SJCRH30 (cell line): ENCODE results near the gene TM2D3. TPM values are rescaled to one million over a fixed set of nuclear protein-coding genes. Genes with fewer than 3 reads are reported as not detected.
"Not testable (repeated sequence)": the region's sequence is repeated elsewhere in the genome, so short reads cannot be mapped to it uniquely, and the experiment has no call there.

Experiments used
- DNase-seq, 2 experiments: peaks; one replicate each; pipeline ENCODE4 v3.0.0-alpha.2; 2015 to 2020
- H3K27ac ChIP-seq: fragments of 250-450 bp; sonication (Bioruptor Pico); 2 replicates; pipeline ENCODE4 v1.5.1; 2020; ENCODE audit warnings: mild to moderate bottlenecking, moderate library complexity
- H3K27me3 ChIP-seq: fragments of 250-450 bp; sonication (Bioruptor Pico); 2 replicates; pipeline ENCODE4 v1.5.1; 2020; ENCODE audit warnings: mild to moderate bottlenecking, moderate library complexity
- H3K36me3 ChIP-seq: fragments of 250-450 bp; sonication (Bioruptor Pico); 2 replicates; pipeline ENCODE4 v1.5.1; 2020; ENCODE audit warnings: mild to moderate bottlenecking, moderate library complexity
- H3K4me1 ChIP-seq: fragments of 250-450 bp; sonication (Bioruptor Pico); 2 replicates; pipeline ENCODE4 v1.5.1; 2020; ENCODE audit warnings: mild to moderate bottlenecking, moderate library complexity
- H3K4me3 ChIP-seq: fragments of 250-450 bp; sonication (Bioruptor Pico); 2 replicates; pipeline ENCODE4 v1.5.1; 2020; ENCODE audit warnings: mild to moderate bottlenecking, moderate library complexity
- H3K9me3 ChIP-seq: fragments of 250-450 bp; sonication (Bioruptor Pico); replicated peaks from 2 replicates; pipeline ENCODE4 v1.5.1; 2020; ENCODE audit warnings: mild to moderate bottlenecking, moderate library complexity
- total RNA-seq: library from RNA; depleted of rRNA; stranded (reverse); fragments of >200 nt; shearing (Covaris generic); gene quantifications from 2 replicates; pipeline ENCODE4 v1.2.3, GENCODE V29; 2014

TM2D3 gene
- total RNA-seq, 1 experiment from 2014 or later: 57.0 TPM

DNA sequence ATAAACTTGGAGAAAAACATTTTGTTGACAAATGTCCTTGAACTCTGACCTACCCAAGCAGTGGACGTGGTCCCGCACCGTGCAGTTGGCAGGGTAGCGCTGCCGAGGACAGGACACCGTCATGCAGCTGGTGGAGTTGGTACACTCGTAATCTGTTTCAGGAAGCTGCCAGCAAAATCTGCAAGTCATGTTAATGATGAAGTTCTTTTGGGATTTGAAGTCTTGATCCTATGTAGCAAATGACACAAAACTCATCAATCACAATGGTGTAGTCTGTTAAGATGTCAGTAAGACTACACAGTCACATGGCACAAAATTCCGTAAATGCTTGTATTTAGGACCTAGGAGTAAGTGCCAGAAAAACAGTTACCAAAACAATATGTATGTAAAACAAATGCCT lies 5.5 kb downstream of the TM2D3 start:
- DNase-seq: no peak
- peaks cover 42% of the 10 kb centered on the region for H3K36me3 ChIP-seq
- H3K27ac ChIP-seq: no peak overlapping the region
- H3K27me3 ChIP-seq: no peaks in the 10 kb centered on the region
- H3K9me3 ChIP-seq: no peaks in the 10 kb centered on the region
- no peak overlapping the region for H3K4me3 ChIP-seq
- peaks cover 12% of the 10 kb centered on the region for H3K4me1 ChIP-seq

- Histone ChIP-seq H3K9me3 (no peaks in the 10 kb centered on the region), H3K27me3 (no peaks in the 10 kb centered on the region), H3K4me1 (peaks cover 8% of the 10 kb centered on the region), H3K36me3 (peaks cover 43% of the 10 kb centered on the region), H3K27ac (peak overlapping the region; percentile 43), H3K4me3 (no peak overlapping the region)
- DNase-seq: peak in 1 of 2 experiments; percentile 42
These were observed 9.8 kb downstream of the TM2D3 start for GRCh38 chr15:101642361-101642760.

DNA sequence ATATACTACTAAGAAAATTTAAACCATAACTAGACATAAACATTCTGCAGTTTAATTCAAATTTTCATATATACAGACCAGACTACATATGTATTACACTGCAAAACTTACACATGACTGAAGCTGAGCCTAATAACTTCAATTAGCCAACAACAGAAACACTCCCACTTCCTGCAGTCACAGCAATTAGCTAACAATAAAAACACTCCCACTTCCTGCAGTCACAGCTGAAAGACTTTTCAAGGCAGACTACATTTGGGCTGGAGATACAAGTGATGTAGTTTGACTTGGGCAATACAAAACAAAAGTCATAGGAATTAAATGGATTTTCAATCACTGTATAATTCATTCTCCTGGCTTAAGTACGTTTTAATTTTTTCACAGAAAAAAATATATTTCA lies 10.3 kb downstream of the TM2D3 start:
- H3K27ac ChIP-seq: peak overlapping the region; percentile 43
- no peaks in the 10 kb centered on the region for H3K9me3 ChIP-seq
- DNase-seq: peak in 1 of 2 experiments; percentile 50
- no peaks in the 10 kb centered on the region for H3K27me3 ChIP-seq
- no peak overlapping the region for H3K4me3 ChIP-seq
- H3K4me1 ChIP-seq: peaks cover 8% of the 10 kb centered on the region
- H3K36me3 ChIP-seq: peaks cover 43% of the 10 kb centered on the region

DNA sequence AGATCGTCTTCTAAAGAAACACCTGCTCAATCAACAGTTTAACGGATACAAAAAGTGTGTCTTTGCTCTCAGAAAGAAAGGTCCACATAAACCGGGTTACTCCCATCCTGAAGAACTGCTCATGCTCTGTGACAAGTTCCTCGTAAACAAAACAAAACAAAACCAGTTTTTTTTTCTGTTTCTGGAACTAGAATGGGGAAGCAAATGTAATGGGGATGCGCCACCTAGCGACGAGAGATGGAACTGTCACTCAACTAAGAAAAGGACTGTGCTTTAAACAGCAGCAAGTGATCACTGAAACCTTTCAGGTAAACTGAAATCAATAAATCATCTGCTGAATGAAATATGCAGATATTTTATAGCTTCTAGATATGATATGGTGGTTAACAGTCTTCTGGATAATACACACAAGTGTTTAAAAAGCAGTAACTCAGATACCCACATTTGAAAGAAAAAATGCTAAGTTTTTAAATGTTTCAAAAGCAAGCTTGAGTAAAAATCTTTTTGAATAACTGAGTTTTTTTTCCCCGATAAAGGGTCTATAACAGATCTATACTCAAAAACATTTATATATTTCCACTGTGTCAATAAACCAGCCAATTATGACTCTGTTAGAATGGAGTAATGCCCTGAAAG lies 10.9 kb downstream of the TM2D3 start:
- H3K9me3 ChIP-seq: no peaks in the 10 kb centered on the region
- peaks cover 8% of the 10 kb centered on the region for H3K4me1 ChIP-seq
- peak overlapping the region; percentile 43 for H3K27ac ChIP-seq
- DNase-seq: peak; percentile 34 to 84
- no peak overlapping the region for H3K4me3 ChIP-seq
- H3K27me3 ChIP-seq: no peaks in the 10 kb centered on the region
- H3K36me3 ChIP-seq: peaks cover 40% of the 10 kb centered on the region

DNA sequence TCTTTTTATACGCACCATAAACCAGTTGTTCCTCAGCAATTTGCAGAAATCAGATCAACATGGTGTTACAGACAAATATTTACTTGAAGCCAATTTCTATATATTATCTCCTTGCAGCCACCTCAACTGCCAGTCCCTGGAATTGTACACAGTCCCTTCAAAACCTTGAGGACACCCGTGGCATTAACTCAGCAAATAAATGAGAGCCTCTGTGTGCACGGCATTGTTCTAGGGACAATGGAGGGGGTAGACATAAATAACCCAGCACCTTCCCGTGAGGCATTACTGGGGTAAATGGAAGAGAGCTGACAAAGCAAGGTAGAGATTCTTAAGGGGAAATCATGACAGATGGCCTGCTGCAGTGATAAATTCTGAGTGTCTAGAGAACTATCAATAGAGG lies 12.5 kb downstream of the TM2D3 start:
- H3K36me3 ChIP-seq: peaks cover 29% of the 10 kb centered on the region
- H3K9me3 ChIP-seq: no peaks in the 10 kb centered on the region
- peaks cover 8% of the 10 kb centered on the region for H3K4me1 ChIP-seq
- no peak for DNase-seq
- H3K4me3 ChIP-seq: no peak overlapping the region
- no peaks in the 10 kb centered on the region for H3K27me3 ChIP-seq
- no peak overlapping the region for H3K27ac ChIP-seq

DNA sequence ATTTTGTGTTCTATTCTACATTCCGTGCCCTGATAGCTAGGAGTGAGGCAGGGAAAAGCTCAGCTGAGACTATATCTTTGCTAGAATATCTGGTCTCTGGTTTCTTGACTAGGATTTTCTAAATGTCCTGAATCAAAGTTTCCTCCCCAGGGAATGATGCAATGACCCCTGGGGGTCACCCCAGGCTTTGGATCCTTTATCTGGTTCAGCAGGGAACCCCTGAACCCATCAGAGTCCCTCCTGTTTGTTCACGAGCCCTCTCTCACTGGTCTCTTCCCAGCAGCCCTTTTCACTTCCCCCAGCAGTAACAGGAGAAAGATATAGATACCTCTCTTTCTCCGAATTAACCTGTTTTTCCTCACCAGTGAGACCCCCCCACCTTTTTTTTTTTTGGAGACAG lies 14.3 kb downstream of the TM2D3 start:
- Histone ChIP-seq H3K27me3 (no peaks in the 10 kb centered on the region), H3K4me1 (peaks cover 8% of the 10 kb centered on the region), H3K36me3 (peaks cover 23% of the 10 kb centered on the region), H3K4me3 (no peak overlapping the region), H3K27ac (no peak overlapping the region), H3K9me3 (no peaks in the 10 kb centered on the region)
- DNase-seq: no peak

DNA sequence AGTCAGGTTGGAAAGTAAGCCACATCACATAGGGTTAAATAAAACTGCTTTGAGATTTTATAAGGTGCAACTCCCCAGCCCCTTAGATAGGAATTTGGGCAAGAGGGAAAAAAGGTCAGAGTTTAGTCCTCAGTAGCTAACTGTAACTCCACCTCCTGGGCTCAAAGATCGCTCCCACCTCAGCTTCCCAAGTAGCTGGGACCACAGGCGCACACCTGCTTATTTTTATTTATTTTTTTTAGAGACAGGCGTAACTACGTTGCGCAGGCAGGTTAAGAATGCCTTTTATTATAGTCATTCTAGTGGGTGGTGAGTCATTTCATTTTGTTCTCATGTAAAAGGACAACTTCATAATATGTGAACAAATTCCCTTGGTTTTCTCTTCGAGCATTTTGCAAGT lies 14.7 kb downstream of the TM2D3 start:
- H3K27ac ChIP-seq: no peak overlapping the region
- no peaks in the 10 kb centered on the region for H3K27me3 ChIP-seq
- H3K4me1 ChIP-seq: peaks cover 8% of the 10 kb centered on the region
- peaks cover 22% of the 10 kb centered on the region for H3K36me3 ChIP-seq
- no peaks in the 10 kb centered on the region for H3K9me3 ChIP-seq
- H3K4me3 ChIP-seq: no peak overlapping the region
- DNase-seq: no peak

DNA sequence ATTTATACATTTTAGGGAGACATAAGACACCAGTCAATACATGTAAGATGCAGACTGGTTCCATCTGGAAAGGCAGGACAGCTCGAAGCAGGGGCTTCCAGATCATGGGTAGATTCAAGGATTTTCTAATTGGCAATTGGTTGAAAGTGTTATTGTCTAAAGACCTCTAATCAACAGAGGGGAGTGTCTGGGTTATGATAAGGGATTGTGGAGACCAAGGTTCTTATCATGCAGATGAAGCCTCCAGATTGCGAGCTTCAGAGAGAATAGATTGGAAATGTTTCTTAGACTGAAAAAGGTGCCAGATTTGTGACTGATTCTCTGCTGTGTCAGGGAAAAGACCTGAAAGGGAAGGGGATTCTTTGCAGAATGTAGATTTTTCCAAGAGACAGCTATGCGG lies 15.1 kb downstream of the TM2D3 start:
- peaks cover 6% of the 10 kb centered on the region for H3K4me1 ChIP-seq
- H3K27me3 ChIP-seq: no peaks in the 10 kb centered on the region
- no peaks in the 10 kb centered on the region for H3K9me3 ChIP-seq
- no peak overlapping the region for H3K4me3 ChIP-seq
- H3K27ac ChIP-seq: no peak overlapping the region
- DNase-seq: no peak
- peaks cover 20% of the 10 kb centered on the region for H3K36me3 ChIP-seq

DNA sequence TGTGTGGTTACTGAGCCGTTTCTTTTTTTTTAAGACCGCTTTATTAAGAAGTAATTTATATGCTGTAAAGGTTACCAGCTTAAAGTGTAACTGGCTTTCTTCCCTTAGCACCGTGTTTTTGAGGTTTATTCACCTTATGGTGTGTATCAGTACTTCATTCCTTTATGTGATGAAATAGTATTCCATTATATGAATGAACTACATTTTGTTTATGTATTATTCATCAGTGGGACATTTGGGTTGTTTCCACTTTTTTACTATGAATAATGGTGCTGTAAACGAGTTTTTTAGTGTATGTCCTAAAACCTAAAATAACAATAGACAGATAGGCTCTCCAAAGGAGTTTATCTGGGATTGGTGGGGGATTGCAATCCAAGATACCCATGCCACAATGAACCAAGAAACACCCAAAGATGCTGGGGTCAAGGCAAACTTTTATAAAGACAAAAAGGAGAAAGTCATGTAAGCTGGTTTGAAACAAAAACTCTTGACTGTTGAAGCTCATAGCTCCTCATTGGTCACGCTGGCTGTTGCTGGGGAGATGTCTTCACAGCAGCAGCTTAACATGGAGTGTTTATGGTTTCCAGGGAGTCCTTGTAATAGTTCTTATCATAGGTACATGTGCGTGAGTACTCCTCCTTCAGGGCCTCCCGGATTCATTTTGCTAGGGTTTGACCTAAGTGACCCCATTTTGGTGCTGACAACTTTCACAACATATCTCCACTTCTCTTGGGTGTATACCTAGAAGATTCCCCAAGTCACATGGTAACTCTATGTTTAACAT lies 16.0 kb downstream of the TM2D3 start:
- no peaks in the 10 kb centered on the region for H3K9me3 ChIP-seq
- H3K4me1 ChIP-seq: no peaks in the 10 kb centered on the region
- peaks cover 11% of the 10 kb centered on the region for H3K36me3 ChIP-seq
- DNase-seq: no peak
- H3K27me3 ChIP-seq: no peaks in the 10 kb centered on the region
- no peak overlapping the region for H3K4me3 ChIP-seq
- H3K27ac ChIP-seq: no peak overlapping the region

GRCh38 chr15:101633356-101633755 lies 18.8 kb downstream of the TM2D3 start:
- H3K9me3 ChIP-seq: no peaks in the 10 kb centered on the region
- no peak for DNase-seq

DNA sequence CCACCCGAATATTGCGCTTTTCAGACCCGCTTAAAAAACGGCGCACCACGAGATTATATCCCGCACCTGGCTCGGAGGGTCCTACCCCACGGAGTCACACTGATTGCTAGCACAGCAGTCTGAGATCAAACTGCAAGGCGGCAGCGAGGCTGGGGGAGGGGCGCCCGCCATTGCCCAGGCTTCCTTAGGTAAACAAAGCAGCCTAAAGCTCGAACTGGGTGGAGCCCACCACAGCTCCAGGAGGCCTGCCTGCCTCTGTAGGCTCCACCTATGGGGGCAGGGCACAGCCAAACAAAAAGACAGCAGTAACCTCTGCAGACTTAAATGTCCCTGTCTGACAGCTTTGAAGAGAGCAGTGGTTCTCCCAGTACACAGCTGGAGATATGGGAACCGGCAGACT lies 25.5 kb downstream of the TM2D3 start:
- H3K4me1 ChIP-seq, H3K27me3 ChIP-seq, DNase-seq, H3K9me3 ChIP-seq, H3K36me3 ChIP-seq, H3K27ac ChIP-seq, H3K4me3 ChIP-seq: not testable (repeated sequence)

More at GRCh38 chr15:101633356-101633755, 18.8 kb downstream of the TM2D3 start:
- Histone ChIP-seq H3K4me3 (no peak overlapping the region), H3K4me1 (no peaks in the 10 kb centered on the region), H3K27me3 (no peaks in the 10 kb centered on the region), H3K27ac (no peak overlapping the region), H3K36me3 (no peaks in the 10 kb centered on the region)

- Histone ChIP-seq H3K4me1 (no peaks in the 10 kb centered on the region), H3K9me3 (no peaks in the 10 kb centered on the region; the same call in none of the 2 replicates), H3K27ac (no peak overlapping the region), H3K36me3 (no peaks in the 10 kb centered on the region), H3K27me3 (no peaks in the 10 kb centered on the region), H3K4me3 (no peak overlapping the region)
- no peak for DNase-seq
These were observed 26.2 kb downstream of the TM2D3 start for GRCh38 chr15:101625980-101626379.

DNA sequence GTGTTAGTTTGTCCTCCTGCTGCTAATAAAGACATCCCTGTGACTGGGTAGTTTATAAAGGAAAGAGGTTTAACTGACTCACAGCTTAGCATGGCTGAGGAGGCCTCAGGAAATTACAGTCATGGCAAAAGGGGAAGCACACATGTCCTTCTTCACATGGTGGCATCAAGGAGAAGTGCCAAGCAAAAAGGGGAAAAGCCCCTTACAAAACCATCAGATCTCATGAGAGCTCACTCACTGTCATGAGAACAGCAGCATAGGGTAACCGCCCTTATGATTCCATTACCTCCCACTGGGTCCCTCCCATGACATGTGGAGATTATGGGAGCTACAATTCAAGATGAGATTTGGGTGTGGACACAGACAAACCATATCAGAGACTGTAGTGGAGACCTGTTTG lies 27.0 kb downstream of the TM2D3 start:
- no peaks in the 10 kb centered on the region for H3K4me1 ChIP-seq
- H3K4me3 ChIP-seq: no peak overlapping the region
- no peak for DNase-seq
- no peaks in the 10 kb centered on the region for H3K36me3 ChIP-seq
- H3K9me3 ChIP-seq: no peaks in the 10 kb centered on the region; the same call in none of the 2 replicates
- no peak overlapping the region for H3K27ac ChIP-seq
- no peaks in the 10 kb centered on the region for H3K27me3 ChIP-seq

DNA sequence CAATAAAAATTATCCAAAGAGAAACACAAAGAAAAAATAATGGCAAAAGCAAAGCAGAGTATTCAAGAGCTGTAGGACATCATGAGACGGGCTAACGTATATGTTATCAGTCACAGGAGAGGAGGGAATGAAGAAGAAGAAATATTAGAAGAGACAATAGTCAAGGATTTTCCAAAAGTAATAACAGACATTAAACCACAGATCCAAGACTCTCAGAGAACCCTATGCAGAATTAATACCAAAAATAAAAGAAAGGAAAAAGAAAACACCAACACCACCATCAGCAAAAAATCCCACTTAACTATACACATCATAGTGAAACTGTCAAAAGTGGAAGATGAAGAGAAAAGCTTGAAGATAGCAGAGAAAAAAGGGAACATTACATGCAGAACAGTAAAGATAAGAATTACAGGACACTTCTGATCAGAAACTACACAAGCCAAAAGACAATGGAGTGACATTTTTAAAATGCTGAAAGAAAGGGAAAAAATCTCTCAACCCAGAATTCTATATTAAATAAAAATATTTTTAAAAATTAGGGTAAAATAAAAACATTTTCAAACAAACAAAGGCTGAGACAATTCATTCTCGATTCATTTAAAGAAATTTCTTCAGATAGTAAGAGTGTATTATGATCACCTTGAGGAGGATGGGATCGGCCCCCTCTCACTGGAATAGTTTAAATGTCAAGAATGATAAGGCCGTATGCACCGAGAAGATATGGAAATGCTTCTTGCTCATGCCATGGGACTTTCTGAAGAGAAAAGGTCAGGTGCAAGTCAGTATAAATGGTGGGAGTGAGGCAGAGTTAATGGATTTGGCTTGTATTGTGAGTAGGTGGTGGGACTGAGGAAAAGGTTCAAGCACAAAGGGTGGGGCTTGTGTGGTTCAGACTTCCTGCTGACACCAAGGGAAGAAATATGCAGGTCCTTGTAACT lies 28.5 kb downstream of the TM2D3 start:
- no peaks in the 10 kb centered on the region for H3K27me3 ChIP-seq
- H3K4me3 ChIP-seq: no peak overlapping the region
- DNase-seq: no peak
- no peak overlapping the region for H3K27ac ChIP-seq
- no peaks in the 10 kb centered on the region; the same call in none of the 2 replicates for H3K9me3 ChIP-seq
- no peaks in the 10 kb centered on the region for H3K36me3 ChIP-seq
- peaks cover 4% of the 10 kb centered on the region for H3K4me1 ChIP-seq

GRCh38 chr15:101621961-101622360 lies 30.2 kb downstream of the TM2D3 start:
- H3K36me3 ChIP-seq: no peaks in the 10 kb centered on the region
- no peak overlapping the region for H3K4me3 ChIP-seq
- DNase-seq: no peak
- no peaks in the 10 kb centered on the region for H3K27me3 ChIP-seq
- no peaks in the 10 kb centered on the region; the same call in none of the 2 replicates for H3K9me3 ChIP-seq
- H3K4me1 ChIP-seq: peaks cover 8% of the 10 kb centered on the region
- H3K27ac ChIP-seq: no peak overlapping the region
